Right cardiac atrium (tissue), 5 donors: ENCODE results near the gene TEAD1. TPM values are rescaled to one million over a fixed set of nuclear protein-coding genes. Genes with fewer than 3 reads are reported as not detected.

Experiments used
- ATAC-seq, 2 donors: fragments of 200-7000 bp; cut with Tn5 transposase; one replicate each; pipeline versions ENCODE4 v1.8.0 to v1.9.1; 2020; ENCODE audit warnings: moderate library complexity in 2 of 2, mild to moderate bottlenecking in 1 of 2
- DNase-seq, 3 donors: peaks; one replicate each; pipeline ENCODE4 v3.0.0-alpha.2; 2020
- H3K27ac ChIP-seq: one replicate; pipeline ENCODE4 v1.5.1; 2013; ENCODE audit warnings: mild to moderate bottlenecking, low read length, control low read depth, moderate library complexity
- H3K27me3 ChIP-seq: one replicate; pipeline ENCODE4 v1.6.1; 2013; ENCODE audit not compliant: control insufficient read depth, insufficient read depth
- H3K4me1 ChIP-seq: one replicate; pipeline ENCODE4 v1.6.1; 2013; ENCODE audit warnings: low read length; ENCODE audit not compliant: control insufficient read depth, insufficient read depth
- H3K4me3 ChIP-seq: one replicate; pipeline ENCODE4 v1.5.1; 2013; ENCODE audit warnings: low read length, control low read depth
- H3K9me3 ChIP-seq: one replicate; pipeline ENCODE4 v1.6.1; 2013; ENCODE audit warnings: low read length; ENCODE audit not compliant: control insufficient read depth
- WGBS: extraction: QIAGEN DNeasy Blood & Tissue Kit; methylation state at CpG from one replicate; pipeline ENCODE4 v1.1.7; 2013; 5-methylcytosine and 5-hydroxymethylcytosine counted together
- intact Hi-C, 4 donors: fragments of 100-400 bp; cut with DNase I; formaldehyde crosslinking; loops; one replicate each; pipeline versions ENCODE4 v1.11.0 to v1.14.0; 2022 to 2023
- polyA plus RNA-seq: library from polyadenylated mRNA; stranded (reverse); fragments of 200-250 nt; gene quantifications from one replicate; pipeline ENCODE4 v1.2.3, GENCODE V29; 2013
- total RNA-seq, 4 donors: library from RNA; stranded (reverse); fragmentation: NEBNext Ultra II Directional; extraction: Animal tissue kit (Norgen Biotek cat#: 25700); gene quantifications; one replicate each; pipeline ENCODE4 v1.2.1, GENCODE V29; 2021
- donor health status: healthy with polysubstance abuse.
- donor health status: DM: no; HTN: yes; CAD: no.
- donor health status: DM: no; HTN: no; CAD: no.
- donor health status: DM: no; HTN: yes; CAD: no; lungs with severe emphysema.
- donor health status: DM: yes; HTN: yes; CAD: no.

The TEAD1 gene
- total and polyA plus RNA-seq, 5 donors, result 19.7 to 105 (median 96.5) TPM

GRCh38 chr11:12725055-12725862 is 51.0 kb downstream of the TEAD1 start:
- intact Hi-C loops, result no loop called here

DNA sequence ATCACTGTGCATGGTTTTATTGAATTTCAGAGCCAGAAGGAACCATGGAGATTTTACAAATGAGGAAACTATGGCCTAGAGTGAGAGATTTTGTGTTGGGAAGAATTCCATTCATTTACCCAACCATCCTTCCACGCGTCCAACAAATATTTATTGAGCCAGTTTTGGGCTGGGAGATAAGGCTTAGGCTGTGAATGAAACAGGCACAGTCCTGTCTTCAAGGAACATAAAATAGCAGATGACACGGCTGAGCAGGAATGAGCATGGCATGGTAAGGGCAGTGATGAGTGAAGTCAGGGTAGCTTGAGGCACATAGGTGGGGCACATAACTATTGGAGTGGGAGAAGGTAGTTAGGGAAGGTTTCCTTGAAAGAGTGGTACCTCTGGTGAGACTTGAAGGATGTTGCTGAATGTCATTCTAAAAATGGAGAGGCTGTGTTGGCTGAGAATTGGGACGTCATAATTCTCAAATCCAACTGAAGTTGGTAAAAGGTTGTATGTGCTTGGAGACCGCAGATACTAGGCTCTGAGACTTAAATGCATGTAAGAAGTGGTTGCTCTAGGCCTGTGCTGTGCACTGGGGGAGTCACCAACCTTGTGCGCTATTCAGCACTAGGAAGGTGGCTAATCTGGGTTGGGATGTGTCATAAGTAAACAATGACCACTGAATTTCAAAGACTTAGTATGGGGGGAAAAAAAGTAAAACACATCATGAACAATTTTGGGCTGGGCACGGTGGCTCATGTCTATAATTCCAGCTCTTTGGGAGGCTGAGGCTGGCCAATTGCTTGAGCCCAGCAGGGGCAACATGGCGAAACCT is 51.9 kb downstream of the TEAD1 start:
- WGBS, result 73% methylated on average over 8 of the region's 8 CpGs
- intact Hi-C loops, result no loop called here
- no peak overlapping the region for H3K4me3 ChIP-seq
- H3K27ac ChIP-seq, result peak overlapping the region; percentile 3
- no peak for DNase-seq
- no peaks in the 10 kb centered on the region for H3K27me3 ChIP-seq
- ATAC-seq, result no peak
- peaks cover 23% of the 10 kb centered on the region for H3K4me1 ChIP-seq
- no peaks in the 10 kb centered on the region for H3K9me3 ChIP-seq

More at GRCh38 chr11:12725055-12725862, 51.0 kb downstream of the TEAD1 start:
- DNase-seq (no peak), ATAC-seq (no peak)
- Histone ChIP-seq H3K9me3 (no peaks in the 10 kb centered on the region), H3K27ac (no peak overlapping the region), H3K4me1 (peaks cover 26% of the 10 kb centered on the region), H3K27me3 (no peaks in the 10 kb centered on the region), H3K4me3 (no peak overlapping the region)
- 75% methylated on average over 8 of the region's 8 CpGs for WGBS

DNA sequence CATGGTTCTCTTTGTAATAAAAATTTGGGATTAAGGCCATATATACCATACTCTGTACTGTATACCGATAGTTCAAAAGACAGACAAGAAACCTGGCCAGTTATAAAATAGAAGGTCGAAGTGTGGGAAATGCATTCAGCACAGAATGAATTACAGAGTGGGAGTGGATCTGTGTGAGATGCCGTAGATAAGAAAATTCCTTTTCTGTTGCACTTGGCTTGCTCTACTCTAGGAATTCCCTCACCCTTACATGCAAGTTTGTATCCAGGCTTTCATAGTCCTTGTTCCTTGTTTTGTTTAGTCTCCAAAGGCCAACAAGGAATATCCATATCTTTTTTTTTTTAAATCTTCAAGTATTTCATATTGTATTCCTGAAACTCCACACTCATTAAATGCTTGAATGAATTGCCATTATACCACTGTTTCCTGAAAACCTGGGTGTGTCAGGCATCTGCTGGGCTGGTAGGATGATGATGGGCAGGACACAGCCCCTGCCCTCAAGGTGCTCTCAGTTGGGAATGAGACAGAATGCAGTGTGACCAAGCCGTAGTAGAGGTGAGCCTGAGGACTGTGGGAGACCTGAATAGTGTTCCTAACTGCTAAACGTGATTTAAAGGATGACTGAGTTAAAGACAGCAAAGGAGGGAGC is 53.5 kb downstream of the TEAD1 start:
- DNase-seq, result no peak
- WGBS, result 34% methylated on average over 5 of the region's 5 CpGs
- peaks cover 25% of the 10 kb centered on the region for H3K4me1 ChIP-seq
- no peak overlapping the region for H3K27ac ChIP-seq
- H3K27me3 ChIP-seq, result no peaks in the 10 kb centered on the region
- peak in 1 of 2 donors; percentile 58 for ATAC-seq
- intact Hi-C loops, result no loop called here
- H3K9me3 ChIP-seq, result no peaks in the 10 kb centered on the region
- no peak overlapping the region for H3K4me3 ChIP-seq

DNA sequence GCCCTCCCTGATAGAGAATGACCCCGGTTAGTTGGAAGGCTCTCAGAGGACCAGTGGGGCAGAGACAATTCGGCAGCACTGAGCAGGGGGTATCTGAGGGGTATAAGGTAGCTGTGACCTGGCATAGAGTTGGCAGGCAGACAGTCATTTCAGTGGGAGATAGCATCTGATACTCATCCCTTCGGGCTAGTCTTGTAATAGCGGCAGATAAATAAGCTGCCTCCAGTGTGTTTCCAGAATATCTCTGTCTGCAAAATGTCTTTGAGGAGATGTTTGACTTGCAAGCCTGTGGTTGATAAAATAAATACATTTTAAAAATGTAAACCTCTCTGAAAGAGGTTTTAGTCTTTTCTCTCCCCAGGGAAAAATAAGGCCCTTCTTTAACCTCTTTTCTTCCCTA is 54.2 kb downstream of the TEAD1 start:
- Histone ChIP-seq H3K4me3 (no peak overlapping the region), H3K27me3 (no peaks in the 10 kb centered on the region), H3K27ac (no peak overlapping the region), H3K9me3 (no peaks in the 10 kb centered on the region), H3K4me1 (peaks cover 25% of the 10 kb centered on the region)
- DNase-seq, result no peak
- WGBS, result 62% methylated on average over 4 of the region's 4 CpGs
- intact Hi-C loops, result no loop called here
- no peak for ATAC-seq

DNA sequence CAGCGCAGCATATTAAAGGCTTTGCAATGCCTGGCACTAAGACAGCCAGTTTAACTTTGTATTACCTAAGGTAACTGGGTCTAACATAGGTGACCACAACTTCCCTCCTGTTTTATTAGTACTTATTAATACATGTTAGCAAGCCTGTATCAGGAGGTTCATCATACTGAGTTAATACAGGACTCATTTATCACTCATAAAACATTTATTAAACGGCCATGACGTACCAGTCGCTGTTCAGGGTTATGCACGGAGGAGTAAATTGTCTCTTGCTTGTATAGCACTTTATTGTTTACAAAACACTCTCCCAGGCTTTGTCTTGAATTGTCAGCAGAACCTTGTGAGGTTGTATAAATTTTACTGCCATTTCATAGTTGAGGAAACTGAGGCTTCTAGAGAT is 55.7 kb downstream of the TEAD1 start:
- Histone ChIP-seq H3K27ac (no peak overlapping the region), H3K27me3 (no peaks in the 10 kb centered on the region), H3K9me3 (no peaks in the 10 kb centered on the region), H3K4me1 (peaks cover 17% of the 10 kb centered on the region), H3K4me3 (no peak overlapping the region)
- intact Hi-C loops, result no loop called here
- WGBS, result 94% methylated on average over 5 of the region's 5 CpGs
- ATAC-seq, result no peak
- DNase-seq, result no peak

GRCh38 chr11:12731841-12732336 is 57.7 kb downstream of the TEAD1 start:
- 88% methylated on average over 3 of the region's 3 CpGs for WGBS
- Histone ChIP-seq H3K27me3 (no peaks in the 10 kb centered on the region), H3K4me3 (no peak overlapping the region), H3K27ac (no peak overlapping the region), H3K9me3 (no peaks in the 10 kb centered on the region), H3K4me1 (peaks cover 12% of the 10 kb centered on the region)
- intact Hi-C loops, result no loop called here
- ATAC-seq (no peak), DNase-seq (no peak)

DNA sequence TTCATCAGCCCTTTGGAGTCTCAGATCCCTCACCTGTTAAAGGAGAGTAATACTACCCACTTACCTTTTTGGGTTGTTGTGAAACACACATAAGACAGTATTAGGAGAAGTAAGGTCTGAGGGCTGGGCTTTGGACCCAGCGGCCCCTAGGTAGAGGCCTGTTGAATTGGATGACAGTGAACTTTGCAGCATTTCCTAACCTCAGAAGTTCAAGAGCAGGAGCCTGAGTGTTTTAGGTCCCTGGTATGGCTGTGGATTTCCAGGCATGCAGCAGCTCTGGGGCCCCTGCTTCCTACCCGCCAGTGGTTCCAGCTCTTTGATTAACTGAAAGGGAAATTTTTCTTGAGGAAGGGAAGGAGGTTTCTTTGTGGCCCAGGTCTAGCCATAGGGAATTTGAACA is 58.9 kb downstream of the TEAD1 start:
- Histone ChIP-seq H3K9me3 (no peaks in the 10 kb centered on the region), H3K4me1 (peaks cover 9% of the 10 kb centered on the region), H3K27me3 (no peaks in the 10 kb centered on the region), H3K27ac (no peak overlapping the region), H3K4me3 (no peak overlapping the region)
- intact Hi-C loops, result no loop called here
- DNase-seq (no peak), ATAC-seq (no peak)
- WGBS, result 89% methylated on average over 2 of the region's 2 CpGs

DNA sequence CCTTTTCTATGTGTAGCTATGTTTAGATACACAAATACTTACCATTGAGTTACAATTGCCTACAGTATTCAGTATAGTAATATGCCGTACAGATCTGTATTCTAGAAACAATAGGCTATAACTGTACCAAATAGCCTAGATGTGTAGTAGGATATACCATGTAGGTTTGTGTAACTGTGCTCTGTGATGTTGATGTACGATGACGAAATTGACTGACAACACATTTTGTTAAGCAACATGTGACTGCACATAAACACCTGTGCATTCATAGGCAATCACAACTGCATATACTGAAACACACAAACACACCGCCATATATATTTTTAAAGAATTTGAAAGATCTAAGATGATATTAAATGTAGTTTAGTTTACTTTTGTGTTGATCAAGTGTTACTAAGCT is 60.4 kb downstream of the TEAD1 start:
- no peak for DNase-seq
- Histone ChIP-seq H3K4me1 (peaks cover 6% of the 10 kb centered on the region), H3K27me3 (no peaks in the 10 kb centered on the region), H3K9me3 (no peaks in the 10 kb centered on the region), H3K4me3 (no peak overlapping the region), H3K27ac (no peak overlapping the region)
- intact Hi-C loops, result no loop called here
- no peak for ATAC-seq
- 95% methylated on average over 4 of the region's 4 CpGs for WGBS

- H3K27me3 ChIP-seq, result no peaks in the 10 kb centered on the region
- WGBS, result 84% methylated on average over 7 of the region's 7 CpGs
- no peak overlapping the region for H3K27ac ChIP-seq
- DNase-seq, result no peak
- H3K4me1 ChIP-seq, result peaks cover 6% of the 10 kb centered on the region
- H3K4me3 ChIP-seq, result no peak overlapping the region
- intact Hi-C loops, result no loop called here
- no peaks in the 10 kb centered on the region for H3K9me3 ChIP-seq
- ATAC-seq, result no peak
Observed at GRCh38 chr11:12735262-12735661, 61.0 kb downstream of the TEAD1 start.

GRCh38 chr11:12737024-12737423 is 62.8 kb downstream of the TEAD1 start:
- Histone ChIP-seq H3K4me3 (no peak overlapping the region), H3K27ac (no peak overlapping the region), H3K4me1 (peaks cover 8% of the 10 kb centered on the region), H3K9me3 (no peaks in the 10 kb centered on the region), H3K27me3 (no peaks in the 10 kb centered on the region)
- no peak for DNase-seq
- WGBS, result 80% methylated on average over 2 of the region's 2 CpGs
- intact Hi-C loops, result no loop called here
- ATAC-seq, result no peak
